ENCODE data around the gene CHCHD6. TPM values are rescaled to one million over a fixed set of nuclear protein-coding genes. Genes with fewer than 3 reads are reported as not detected.

The CHCHD6 gene
- total RNA-seq, 4 donors from 2014 or later = 2.0 to 11.5 (median 10.0) TPM

- TF ChIP-seq, protein P1, sequence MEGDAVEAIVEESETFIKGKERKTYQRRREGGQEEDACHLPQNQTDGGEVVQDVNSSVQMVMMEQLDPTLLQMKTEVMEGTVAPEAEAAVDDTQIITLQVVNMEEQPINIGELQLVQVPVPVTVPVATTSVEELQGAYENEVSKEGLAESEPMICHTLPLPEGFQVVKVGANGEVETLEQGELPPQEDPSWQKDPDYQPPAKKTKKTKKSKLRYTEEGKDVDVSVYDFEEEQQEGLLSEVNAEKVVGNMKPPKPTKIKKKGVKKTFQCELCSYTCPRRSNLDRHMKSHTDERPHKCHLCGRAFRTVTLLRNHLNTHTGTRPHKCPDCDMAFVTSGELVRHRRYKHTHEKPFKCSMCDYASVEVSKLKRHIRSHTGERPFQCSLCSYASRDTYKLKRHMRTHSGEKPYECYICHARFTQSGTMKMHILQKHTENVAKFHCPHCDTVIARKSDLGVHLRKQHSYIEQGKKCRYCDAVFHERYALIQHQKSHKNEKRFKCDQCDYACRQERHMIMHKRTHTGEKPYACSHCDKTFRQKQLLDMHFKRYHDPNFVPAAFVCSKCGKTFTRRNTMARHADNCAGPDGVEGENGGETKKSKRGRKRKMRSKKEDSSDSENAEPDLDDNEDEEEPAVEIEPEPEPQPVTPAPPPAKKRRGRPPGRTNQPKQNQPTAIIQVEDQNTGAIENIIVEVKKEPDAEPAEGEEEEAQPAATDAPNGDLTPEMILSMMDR (IDR thresholded peaks at IDR 0.05; ENCODE audit: low read depth) = no peak
Observed at GRCh38 chr3:126692858-126693257, 11.2 kb upstream of the CHCHD6 start.

- TF ChIP-seq, protein P1 (IDR thresholded peaks at IDR 0.05; ENCODE audit: low read depth) = no peak
Observed at GRCh38 chr3:126693921-126694320, 10.1 kb upstream of the CHCHD6 start.

DNA sequence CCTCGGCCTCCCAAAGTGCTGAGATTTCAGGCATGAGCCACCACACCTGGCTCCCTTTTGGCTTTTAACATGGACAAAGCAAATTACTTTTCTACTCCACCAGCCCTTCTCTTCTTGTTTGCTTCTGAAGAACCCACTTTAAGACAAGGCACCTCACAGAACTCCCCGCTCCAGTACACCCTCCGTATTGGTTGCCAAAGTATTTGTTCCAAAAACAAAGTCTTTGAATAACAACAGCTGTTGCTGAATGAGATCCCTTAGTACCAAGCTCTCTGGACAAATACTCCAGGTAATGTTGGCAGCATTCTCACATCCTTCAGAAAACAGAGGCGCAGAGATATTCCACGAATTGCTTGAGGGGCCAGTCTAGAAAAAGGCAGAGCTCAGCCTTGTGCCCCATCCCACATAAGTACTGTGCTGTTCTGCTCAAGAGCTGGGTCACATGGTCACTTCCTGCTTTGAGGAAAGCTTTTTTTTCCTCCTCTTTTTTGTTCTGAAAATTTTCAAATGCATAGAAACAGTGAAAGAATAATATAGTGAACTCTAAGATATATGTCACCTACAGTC is 7.3 kb upstream of the CHCHD6 start:
- TF ChIP-seq, protein P1 (IDR thresholded peaks at IDR 0.05; ENCODE audit: low read depth) = no peak

- TF ChIP-seq, protein P1 (IDR thresholded peaks at IDR 0.05; ENCODE audit: low read depth) = no peak
Observed at GRCh38 chr3:126699011-126699410, 5.0 kb upstream of the CHCHD6 start.

DNA sequence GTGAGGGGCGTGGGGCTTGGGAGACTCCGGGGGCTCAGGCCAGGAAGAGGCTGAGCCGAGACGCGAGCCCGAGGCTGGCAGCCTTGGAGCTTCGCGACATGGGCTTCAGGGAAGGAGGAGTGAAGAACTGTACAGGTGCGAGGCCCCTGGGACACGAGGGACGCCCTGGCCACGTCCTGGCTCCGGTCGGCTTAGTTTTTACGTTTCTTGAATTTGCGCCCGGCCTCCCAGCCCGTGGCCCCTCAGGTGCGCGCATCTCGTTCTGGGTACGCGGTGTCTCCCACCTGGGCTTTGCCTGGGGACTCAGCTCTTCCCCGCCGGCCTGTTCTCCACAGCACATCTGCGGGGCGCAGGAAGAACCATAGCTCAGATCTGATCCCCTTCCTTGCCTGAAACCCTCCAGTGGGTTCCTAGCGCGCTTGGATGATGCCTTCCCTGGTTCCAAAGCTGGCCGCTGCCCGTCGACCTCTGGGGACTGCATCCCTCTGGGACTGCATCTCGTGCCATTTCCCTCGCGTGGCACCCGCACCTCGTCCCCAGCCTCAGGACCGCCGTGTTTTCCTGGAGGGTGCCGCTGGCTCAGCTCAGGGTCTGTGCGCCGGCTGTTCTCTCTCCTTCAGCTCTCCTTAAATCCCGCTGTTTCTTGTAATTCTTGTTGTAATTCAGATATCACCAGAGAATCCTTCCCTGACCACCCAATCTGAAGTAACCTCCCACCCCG is 614 bp downstream of the CHCHD6 start:
- TF ChIP-seq, protein P1 (IDR thresholded peaks at IDR 0.05; ENCODE audit: low read depth) = no peak

DNA sequence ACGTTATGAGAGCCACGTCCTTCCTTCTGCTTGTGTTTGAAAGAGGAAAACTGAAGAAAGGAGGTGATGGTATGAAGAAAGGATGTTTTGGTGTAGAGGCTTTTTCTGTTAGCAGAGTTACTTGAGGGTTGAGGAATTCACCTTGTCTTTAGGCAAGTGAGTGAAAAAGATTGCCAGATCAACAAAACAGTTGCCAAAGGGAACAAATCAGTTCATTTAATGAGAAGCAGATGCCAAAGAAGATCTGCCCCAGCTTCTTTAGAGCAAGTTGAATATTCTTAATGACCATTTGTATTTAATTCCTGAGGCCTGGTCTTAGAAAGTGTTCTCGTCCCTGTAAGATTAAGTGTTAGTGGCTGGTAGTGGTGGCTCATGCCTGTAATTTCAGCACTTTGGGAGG is 2.6 kb downstream of the CHCHD6 start:
- TF ChIP-seq, protein P1 (IDR thresholded peaks at IDR 0.05; ENCODE audit: low read depth) = no peak

DNA sequence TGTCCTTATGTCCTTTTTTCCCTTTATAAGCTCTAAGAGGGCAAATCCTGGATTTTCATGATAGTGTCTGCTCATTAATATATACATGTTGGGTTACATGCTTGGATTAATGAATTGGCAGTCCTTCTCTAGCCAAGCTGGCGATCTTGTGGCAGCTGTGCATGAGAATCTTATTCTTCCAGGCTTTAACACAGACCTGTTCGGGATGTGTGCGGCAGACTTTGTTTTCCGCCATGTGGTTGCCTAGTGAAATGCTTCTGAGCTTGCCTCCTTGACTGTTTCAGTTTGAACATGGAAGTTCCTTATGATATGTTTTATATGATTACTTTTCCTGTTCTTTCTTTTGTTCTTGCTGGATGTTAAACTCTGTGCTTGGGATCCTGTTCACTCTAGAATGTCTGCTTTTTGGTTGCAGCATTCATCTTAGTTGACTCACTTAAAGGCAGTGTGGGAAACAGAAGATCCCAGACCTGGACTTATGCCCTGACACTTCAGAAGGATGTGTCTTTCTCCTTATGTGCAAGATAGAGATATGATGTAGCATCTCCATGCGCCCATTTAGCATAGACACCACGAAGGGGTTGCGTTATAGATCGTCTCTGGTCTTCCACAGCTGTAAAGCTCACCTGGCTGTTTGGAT is 7.2 kb downstream of the CHCHD6 start:
- TF ChIP-seq, protein P1 (IDR thresholded peaks at IDR 0.05; ENCODE audit: low read depth) = no peak
